OCI-LY7 (cell line): ENCODE results near the gene NCBP2.

Source experiments
- CTCF ChIP-seq: fragments of 200-600 bp; sonication (generic); conservative IDR thresholded peaks from 2 replicates; pipeline ENCODE4 v1.5.1; 2014; ENCODE audit warnings: mild to moderate bottlenecking, antibody characterized with exemption, low read length, moderate library complexity, mixed read lengths
- EZH2phosphoT487 ChIP-seq: fragments of 200-600 bp; sonication (generic); IDR thresholded peaks from 2 replicates; pipeline ENCODE4 v1.6.1; 2018; ENCODE audit warnings: low read depth, borderline replicate concordance, mild to moderate bottlenecking, mixed run types, antibody characterized with exemption, low read length, moderate library complexity, mixed read lengths

GRCh38 chr3:196990601-196991007 lies 48.3 kb upstream of the NCBP2 start:
- TF ChIP-seq CTCF (no peak), EZH2phosphoT487 (no peak)
